ENCODE data around the gene WDR72. TPM values are rescaled to one million over a fixed set of nuclear protein-coding genes. Genes with fewer than 3 reads are reported as not detected.
"Not testable (repeated sequence)": the region's sequence is repeated elsewhere in the genome, so short reads cannot be mapped to it uniquely, and the experiment has no call there.

WDR72 gene
- polyA plus RNA-seq, 1 donor (not counting 4 experiments of a cell fraction or from before 2014, with no cell fraction given): 0.03 TPM

DNA sequence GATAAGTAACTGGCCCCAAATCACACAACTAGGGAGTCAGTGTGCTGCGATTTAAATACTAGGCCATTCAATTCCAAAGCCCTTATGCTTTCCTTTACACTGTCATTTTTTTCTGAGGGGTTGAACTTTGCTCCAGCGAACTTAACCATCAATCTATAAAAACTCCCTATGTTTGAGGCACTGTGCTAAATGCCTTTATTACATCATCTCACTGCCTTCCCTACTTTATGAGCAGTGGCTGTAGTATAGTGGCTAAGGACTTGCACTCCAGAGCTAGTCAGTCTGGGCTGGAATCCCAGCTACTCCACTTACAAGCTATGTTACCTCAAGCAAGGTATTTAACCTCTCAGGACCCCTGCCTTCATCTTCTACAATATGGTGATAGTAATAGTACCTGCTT, 26.9 kb upstream of the WDR72 start:
- H4K20me1 ChIP-seq (ENCODE audit: control insufficient read depth, extremely low read depth, insufficient read depth, low read length): no peaks in the 10 kb centered on the region
- no peak overlapping the region for H3K27ac ChIP-seq (ENCODE audit: control insufficient read depth, insufficient read depth, low read length)
- H3K4me1 ChIP-seq (ENCODE audit: control insufficient read depth, extremely low read depth, insufficient read depth, low read length): no peaks in the 10 kb centered on the region
- H3K9me3 ChIP-seq (ENCODE audit: control insufficient read depth, low read depth, low read length): no peaks in the 10 kb centered on the region
- no peak for FAIRE-seq
- no peak overlapping the region for H3K9ac ChIP-seq (ENCODE audit: control insufficient read depth, extremely low read depth, insufficient read depth, low read length)
- no peaks in the 10 kb centered on the region for H3K79me2 ChIP-seq (ENCODE audit: control insufficient read depth, insufficient read depth, low read length)
- TF ChIP-seq, protein P1, sequence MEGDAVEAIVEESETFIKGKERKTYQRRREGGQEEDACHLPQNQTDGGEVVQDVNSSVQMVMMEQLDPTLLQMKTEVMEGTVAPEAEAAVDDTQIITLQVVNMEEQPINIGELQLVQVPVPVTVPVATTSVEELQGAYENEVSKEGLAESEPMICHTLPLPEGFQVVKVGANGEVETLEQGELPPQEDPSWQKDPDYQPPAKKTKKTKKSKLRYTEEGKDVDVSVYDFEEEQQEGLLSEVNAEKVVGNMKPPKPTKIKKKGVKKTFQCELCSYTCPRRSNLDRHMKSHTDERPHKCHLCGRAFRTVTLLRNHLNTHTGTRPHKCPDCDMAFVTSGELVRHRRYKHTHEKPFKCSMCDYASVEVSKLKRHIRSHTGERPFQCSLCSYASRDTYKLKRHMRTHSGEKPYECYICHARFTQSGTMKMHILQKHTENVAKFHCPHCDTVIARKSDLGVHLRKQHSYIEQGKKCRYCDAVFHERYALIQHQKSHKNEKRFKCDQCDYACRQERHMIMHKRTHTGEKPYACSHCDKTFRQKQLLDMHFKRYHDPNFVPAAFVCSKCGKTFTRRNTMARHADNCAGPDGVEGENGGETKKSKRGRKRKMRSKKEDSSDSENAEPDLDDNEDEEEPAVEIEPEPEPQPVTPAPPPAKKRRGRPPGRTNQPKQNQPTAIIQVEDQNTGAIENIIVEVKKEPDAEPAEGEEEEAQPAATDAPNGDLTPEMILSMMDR (optimal IDR thresholded peaks at IDR 0.05 in 1 of 3, IDR thresholded peaks at IDR 0.05 in 1 of 3, conservative IDR thresholded peaks at IDR 0.05 in 1 of 3; ENCODE audit: extremely low read depth in 1 of 3, insufficient read depth in 2 of 3, low read length in 3 of 3): no peak
- no peak for TF ChIP-seq EZH2 (IDR thresholded peaks at IDR 0.05; ENCODE audit: low read length)
- no peaks in the 10 kb centered on the region for H3K36me3 ChIP-seq (ENCODE audit: control insufficient read depth in 2 of 2, extremely low read depth in 1 of 2, insufficient read depth in 2 of 2, low read length in 2 of 2)
- no peak overlapping the region for H3K4me2 ChIP-seq (ENCODE audit: control insufficient read depth, extremely low read depth, insufficient read depth, low read depth, low read length)
- no peaks in the 10 kb centered on the region for H3K27me3 ChIP-seq (ENCODE audit: control insufficient read depth, extremely low read depth, insufficient read depth, low read length)
- no peak overlapping the region for H3K4me3 ChIP-seq (ENCODE audit: control insufficient read depth in 2 of 3, extremely low read depth in 1 of 3, insufficient read depth in 2 of 3, low read depth in 1 of 3, low read length in 3 of 3)
- H2AFZ ChIP-seq (ENCODE audit: control insufficient read depth, low read length): no peak overlapping the region
- dilution Hi-C loops (cut with MboI; ENCODE audit: extremely low pct_ligation_motif_present, low sequenced_read_pairs): no loop called here
- no peak for DNase-seq (ENCODE audit: low read depth, low spot score)
- H3K9me1 ChIP-seq (ENCODE audit: control insufficient read depth, extremely low read depth, insufficient read depth, low read length): no peaks in the 10 kb centered on the region

DNA sequence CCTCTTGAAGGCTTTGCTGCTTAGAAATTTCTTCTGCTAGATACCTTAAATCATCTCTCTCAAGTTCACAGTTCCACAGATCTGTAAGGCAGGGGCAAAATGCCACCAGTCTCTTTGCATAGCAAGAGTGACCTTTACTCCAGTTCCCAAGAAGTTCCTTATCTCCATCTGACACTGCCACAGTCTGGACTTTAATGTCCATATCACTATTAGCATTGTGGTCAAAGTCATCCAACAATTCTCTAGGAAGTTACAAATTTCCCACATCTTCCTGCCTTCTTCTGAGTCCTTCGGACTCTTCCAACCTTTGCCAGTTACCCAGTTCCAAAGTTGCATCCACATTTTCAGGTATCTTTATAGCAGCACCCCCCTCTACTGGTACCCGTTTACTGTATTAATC, 25.8 kb upstream of the WDR72 start:
- H3K9me3 ChIP-seq (ENCODE audit: control insufficient read depth, low read depth, low read length); H4K20me1 ChIP-seq (ENCODE audit: control insufficient read depth, extremely low read depth, insufficient read depth, low read length); H3K27ac ChIP-seq (ENCODE audit: control insufficient read depth, insufficient read depth, low read length); H2AFZ ChIP-seq (ENCODE audit: control insufficient read depth, low read length); H3K27me3 ChIP-seq (ENCODE audit: control insufficient read depth, extremely low read depth, insufficient read depth, low read length); H3K79me2 ChIP-seq (ENCODE audit: control insufficient read depth, insufficient read depth, low read length); H3K9me1 ChIP-seq (ENCODE audit: control insufficient read depth, extremely low read depth, insufficient read depth, low read length); FAIRE-seq; H3K4me1 ChIP-seq (ENCODE audit: control insufficient read depth, extremely low read depth, insufficient read depth, low read length); H3K36me3 ChIP-seq (ENCODE audit: control insufficient read depth in 2 of 2, extremely low read depth in 1 of 2, insufficient read depth in 2 of 2, low read length in 2 of 2); dilution Hi-C loops (cut with MboI; ENCODE audit: extremely low pct_ligation_motif_present, low sequenced_read_pairs); H3K4me3 ChIP-seq (ENCODE audit: control insufficient read depth in 2 of 3, extremely low read depth in 1 of 3, insufficient read depth in 2 of 3, low read depth in 1 of 3, low read length in 3 of 3); H3K9ac ChIP-seq (ENCODE audit: control insufficient read depth, extremely low read depth, insufficient read depth, low read length); DNase-seq (ENCODE audit: low read depth, low spot score); H3K4me2 ChIP-seq (ENCODE audit: control insufficient read depth, extremely low read depth, insufficient read depth, low read depth, low read length): not testable (repeated sequence)

DNA sequence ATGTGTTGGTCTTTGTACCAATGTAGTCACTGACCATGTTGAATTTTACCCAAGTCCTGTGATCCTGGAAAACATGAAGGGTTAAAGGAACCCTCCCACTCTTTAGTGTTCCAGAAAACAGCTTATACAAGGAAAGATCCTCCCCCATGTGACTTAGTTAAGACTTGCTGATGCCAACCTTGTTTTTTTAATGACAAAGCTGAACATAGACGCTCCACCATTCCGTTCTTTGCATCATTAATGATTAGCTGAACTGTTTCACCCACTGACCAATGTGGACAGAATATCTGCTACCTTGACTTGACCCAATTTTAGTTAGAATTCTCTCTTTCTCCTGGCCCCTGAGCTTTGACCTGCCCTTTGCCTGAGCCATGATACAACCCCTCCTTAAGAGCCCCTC, 3.5 kb upstream of the WDR72 start:
- H3K4me2 ChIP-seq (ENCODE audit: control insufficient read depth, extremely low read depth, insufficient read depth, low read depth, low read length): no peak overlapping the region
- TF ChIP-seq EZH2 (IDR thresholded peaks at IDR 0.05; ENCODE audit: low read length): no peak
- TF ChIP-seq, protein P1 (optimal IDR thresholded peaks at IDR 0.05 in 1 of 3, IDR thresholded peaks at IDR 0.05 in 1 of 3, conservative IDR thresholded peaks at IDR 0.05 in 1 of 3; ENCODE audit: extremely low read depth in 1 of 3, insufficient read depth in 2 of 3, low read length in 3 of 3): no peak
- H3K9me3 ChIP-seq (ENCODE audit: control insufficient read depth, low read depth, low read length): no peaks in the 10 kb centered on the region
- H2AFZ ChIP-seq (ENCODE audit: control insufficient read depth, low read length): no peak overlapping the region
- no peaks in the 10 kb centered on the region for H3K9me1 ChIP-seq (ENCODE audit: control insufficient read depth, extremely low read depth, insufficient read depth, low read length)
- no peak overlapping the region for H3K9ac ChIP-seq (ENCODE audit: control insufficient read depth, extremely low read depth, insufficient read depth, low read length)
- FAIRE-seq (no peak), DNase-seq (ENCODE audit: low read depth, low spot score) (no peak)
- no peaks in the 10 kb centered on the region for H4K20me1 ChIP-seq (ENCODE audit: control insufficient read depth, extremely low read depth, insufficient read depth, low read length)
- dilution Hi-C loops (cut with MboI; ENCODE audit: extremely low pct_ligation_motif_present, low sequenced_read_pairs): no loop called here
- H3K36me3 ChIP-seq (ENCODE audit: control insufficient read depth in 2 of 2, extremely low read depth in 1 of 2, insufficient read depth in 2 of 2, low read length in 2 of 2): no peaks in the 10 kb centered on the region
- no peaks in the 10 kb centered on the region for H3K4me1 ChIP-seq (ENCODE audit: control insufficient read depth, extremely low read depth, insufficient read depth, low read length)
- H3K27me3 ChIP-seq (ENCODE audit: control insufficient read depth, extremely low read depth, insufficient read depth, low read length): peaks cover 4% of the 10 kb centered on the region
- no peaks in the 10 kb centered on the region for H3K79me2 ChIP-seq (ENCODE audit: control insufficient read depth, insufficient read depth, low read length)
- no peak overlapping the region for H3K27ac ChIP-seq (ENCODE audit: control insufficient read depth, insufficient read depth, low read length)
- H3K4me3 ChIP-seq (ENCODE audit: control insufficient read depth in 2 of 3, extremely low read depth in 1 of 3, insufficient read depth in 2 of 3, low read depth in 1 of 3, low read length in 3 of 3): no peak overlapping the region
